IgD-negative memory B cell (primary cell): Measurements from ENCODE around the gene FAM43A. TPM values are rescaled to one million over a fixed set of nuclear protein-coding genes. Genes with fewer than 3 reads are reported as not detected.

ENCODE experiments used
- H3K27ac Mint-ChIP-seq, 3 donors: one replicate each; pipeline ENCODE4 v1.8.0; 2020 to 2022; ENCODE audit warnings: mild to moderate bottlenecking in 3 of 3, mixed read lengths in 3 of 3, moderate library complexity in 1 of 3
- H3K27me3 Mint-ChIP-seq: one replicate; pipeline ENCODE4 v1.8.0; 2021; ENCODE audit warnings: mixed read lengths
- H3K36me3 Mint-ChIP-seq: one replicate; pipeline ENCODE4 v1.8.0; 2020; ENCODE audit warnings: mild to moderate bottlenecking, mixed read lengths
- H3K4me1 Mint-ChIP-seq, 3 donors: one replicate each; pipeline ENCODE4 v1.8.0; 2020 to 2022; ENCODE audit warnings: mixed read lengths in 3 of 3, mild to moderate bottlenecking in 1 of 3
- H3K4me3 Mint-ChIP-seq, 4 donors: one replicate each; pipeline ENCODE4 v1.8.0; 2020 to 2022; ENCODE audit warnings: mild to moderate bottlenecking in 4 of 4, mixed read lengths in 4 of 4, moderate library complexity in 3 of 4
- H3K9me3 Mint-ChIP-seq, 3 donors: one replicate each; pipeline ENCODE4 v1.8.0; 2020 to 2021; ENCODE audit warnings: mixed read lengths in 3 of 3, mild to moderate bottlenecking in 1 of 3
- polyA plus RNA-seq: library from polyadenylated mRNA; unstranded; fragments of 300-500 nt; fragmentation: Illumina TruSeq; gene quantifications from one replicate; pipeline ENCODE4 v1.2.3, GENCODE V29; 2021

Gene FAM43A
- polyA plus RNA-seq: 33.1 TPM

GRCh38 chr3:194685718-194686413 lies at the start of gene FAM43A:
FAM43A (plus strand) TSS chr3:194685883; CDS start chr3:194686827, 944 bp downstream.
- H3K27ac Mint-ChIP-seq: peak within 1 kb of the TSS; percentile 94 to 99 (median 94)
- no peaks in the 10 kb centered on the region for H3K27me3 Mint-ChIP-seq
- H3K9me3 Mint-ChIP-seq: no peaks in the 10 kb centered on the region
- peak within 1 kb of the TSS; percentile 95 to 99 (median 99) for H3K4me3 Mint-ChIP-seq
- peaks cover 1% of the 10 kb centered on the region for H3K36me3 Mint-ChIP-seq
- H3K4me1 Mint-ChIP-seq: peaks cover 26 to 48% (median 43%) of the 10 kb centered on the region in 3 donors

DNA sequence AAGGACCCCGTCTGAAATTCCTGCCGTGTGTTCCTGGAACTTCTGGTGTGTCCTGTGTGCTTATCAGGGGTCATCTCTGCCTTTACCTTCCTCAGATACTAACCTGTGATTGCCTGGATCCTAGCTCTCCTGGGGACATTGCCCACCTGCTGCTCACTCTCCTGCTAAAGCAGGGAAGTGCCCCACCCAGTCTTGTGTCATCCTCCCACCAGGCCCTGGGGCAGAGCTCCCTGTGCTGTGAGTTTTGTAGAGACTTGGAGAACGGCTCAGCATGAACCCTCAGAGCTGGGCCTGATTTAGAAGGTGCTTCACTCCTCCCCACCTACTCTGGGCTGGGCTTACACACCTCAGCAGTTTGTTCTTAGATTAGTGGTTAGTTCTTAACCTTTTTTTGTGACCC lies 48.6 kb upstream of the FAM43A start:
- H3K4me3 Mint-ChIP-seq: peak overlapping the region in 2 of 4 donors; percentile 61 to 63
- no peaks in the 10 kb centered on the region for H3K9me3 Mint-ChIP-seq
- peaks cover 5 to 11% (median 8%) of the 10 kb centered on the region in 3 donors for H3K4me1 Mint-ChIP-seq
- no peak overlapping the region for H3K27ac Mint-ChIP-seq
- peaks cover 6% of the 10 kb centered on the region for H3K36me3 Mint-ChIP-seq
- H3K27me3 Mint-ChIP-seq: no peaks in the 10 kb centered on the region

GRCh38 chr3:194637541-194638400 lies 47.9 kb upstream of the FAM43A start:
- Mint-ChIP-seq H3K36me3 (peaks cover 6% of the 10 kb centered on the region), H3K4me1 (peaks cover 5 to 11% (median 8%) of the 10 kb centered on the region in 3 donors), H3K9me3 (no peaks in the 10 kb centered on the region), H3K27me3 (no peaks in the 10 kb centered on the region), H3K4me3 (peak overlapping the region in 1 of 4 donors; percentile 61), H3K27ac (no peak overlapping the region)

- Mint-ChIP-seq H3K4me1 (peaks cover 5 to 6% (median 5%) of the 10 kb centered on the region in 3 donors), H3K27ac (no peak overlapping the region)
Observed at GRCh38 chr3:194638991-194639605, 46.6 kb upstream of the FAM43A start.

GRCh38 chr3:194640829-194641228 lies 44.9 kb upstream of the FAM43A start:
- peaks cover 6% of the 10 kb centered on the region for H3K36me3 Mint-ChIP-seq

More at GRCh38 chr3:194638991-194639605, 46.6 kb upstream of the FAM43A start:
- Mint-ChIP-seq H3K27me3 (no peaks in the 10 kb centered on the region), H3K36me3 (peaks cover 6% of the 10 kb centered on the region), H3K4me3 (peak overlapping the region in 1 of 4 donors; percentile 31), H3K9me3 (no peaks in the 10 kb centered on the region)

GRCh38 chr3:194642769-194643168 lies 42.9 kb upstream of the FAM43A start:
- Mint-ChIP-seq H3K27me3 (no peaks in the 10 kb centered on the region), H3K4me1 (peaks cover 3 to 8% (median 6%) of the 10 kb centered on the region in 3 donors), H3K27ac (no peak overlapping the region), H3K4me3 (no peak overlapping the region), H3K36me3 (peaks cover 6% of the 10 kb centered on the region), H3K9me3 (no peaks in the 10 kb centered on the region)

More at GRCh38 chr3:194640829-194641228, 44.9 kb upstream of the FAM43A start:
- peaks cover 5 to 7% (median 7%) of the 10 kb centered on the region in 3 donors for H3K4me1 Mint-ChIP-seq
- H3K4me3 Mint-ChIP-seq: no peak overlapping the region
- H3K27me3 Mint-ChIP-seq: no peaks in the 10 kb centered on the region
- H3K9me3 Mint-ChIP-seq: no peaks in the 10 kb centered on the region
- no peak overlapping the region for H3K27ac Mint-ChIP-seq

DNA sequence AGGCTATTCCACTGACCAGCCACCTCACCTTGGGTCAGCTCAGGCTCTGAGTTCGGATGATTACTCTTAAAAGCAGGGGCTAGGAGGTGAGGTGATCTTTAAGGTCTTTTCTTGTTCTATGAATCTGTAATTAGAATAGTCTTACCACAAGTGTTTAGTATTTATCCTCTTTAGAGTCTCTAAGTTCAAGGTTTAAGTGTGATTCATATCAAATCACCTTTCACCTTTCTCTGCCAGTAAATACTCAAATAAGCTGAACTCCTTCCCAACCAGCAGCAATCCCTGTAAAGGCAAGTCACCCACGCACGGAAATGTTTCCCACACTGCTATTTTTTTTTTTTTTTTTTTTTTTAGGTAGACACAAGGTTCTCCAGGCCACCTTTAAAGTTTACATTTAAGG lies 37.9 kb upstream of the FAM43A start:
- H3K27ac Mint-ChIP-seq: no peak overlapping the region
- no peak overlapping the region for H3K4me3 Mint-ChIP-seq
- H3K4me1 Mint-ChIP-seq: peaks cover 3 to 8% (median 6%) of the 10 kb centered on the region in 3 donors
- no peaks in the 10 kb centered on the region for H3K9me3 Mint-ChIP-seq
- H3K27me3 Mint-ChIP-seq: no peaks in the 10 kb centered on the region
- H3K36me3 Mint-ChIP-seq: peaks cover 1% of the 10 kb centered on the region

DNA sequence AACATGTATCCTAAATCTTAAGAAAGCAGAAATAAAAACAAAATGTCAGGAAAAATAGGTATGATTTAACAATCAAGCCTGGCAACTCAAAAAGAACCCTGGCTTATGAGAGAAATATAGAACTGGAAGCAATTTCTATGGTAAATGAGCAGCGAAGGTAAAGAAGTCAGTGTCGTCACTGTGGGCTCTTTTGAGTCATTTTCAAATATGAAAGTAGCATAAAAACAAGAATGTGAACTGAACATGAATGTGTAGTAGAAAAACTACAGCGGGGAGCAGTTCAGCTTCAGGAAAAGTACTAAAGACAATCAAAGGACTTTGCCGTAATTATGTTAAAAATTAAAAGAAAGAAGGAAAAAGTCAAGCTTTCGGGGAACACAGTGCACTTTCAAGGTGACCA lies 31.2 kb upstream of the FAM43A start:
- H3K27me3 Mint-ChIP-seq: no peaks in the 10 kb centered on the region
- H3K4me1 Mint-ChIP-seq: peaks cover 0 to 9% (median 8%) of the 10 kb centered on the region in 3 donors
- no peak overlapping the region for H3K27ac Mint-ChIP-seq
- H3K9me3 Mint-ChIP-seq: no peaks in the 10 kb centered on the region
- peaks cover 11% of the 10 kb centered on the region for H3K36me3 Mint-ChIP-seq
- H3K4me3 Mint-ChIP-seq: no peak overlapping the region

GRCh38 chr3:194657439-194657838 lies 28.2 kb upstream of the FAM43A start:
- Mint-ChIP-seq H3K36me3 (peaks cover 11% of the 10 kb centered on the region), H3K4me3 (no peak overlapping the region), H3K27ac (no peak overlapping the region), H3K4me1 (peaks cover 0 to 11% (median 8%) of the 10 kb centered on the region in 3 donors), H3K9me3 (no peaks in the 10 kb centered on the region), H3K27me3 (no peaks in the 10 kb centered on the region)

- H3K4me1 Mint-ChIP-seq: peaks cover 0 to 8% (median 6%) of the 10 kb centered on the region in 3 donors
- H3K4me3 Mint-ChIP-seq: no peak overlapping the region
- no peaks in the 10 kb centered on the region for H3K27me3 Mint-ChIP-seq
- H3K9me3 Mint-ChIP-seq: no peaks in the 10 kb centered on the region
- peaks cover 7% of the 10 kb centered on the region for H3K36me3 Mint-ChIP-seq
- H3K27ac Mint-ChIP-seq: no peak overlapping the region
Observed at GRCh38 chr3:194658477-194659242, 27.0 kb upstream of the FAM43A start.

- Mint-ChIP-seq H3K27me3 (no peaks in the 10 kb centered on the region), H3K4me1 (peaks cover 0 to 5% (median 1%) of the 10 kb centered on the region in 3 donors), H3K9me3 (no peaks in the 10 kb centered on the region), H3K36me3 (peaks cover 7% of the 10 kb centered on the region), H3K4me3 (no peak overlapping the region), H3K27ac (no peak overlapping the region)
Observed at GRCh38 chr3:194659778-194660177, 25.9 kb upstream of the FAM43A start.

DNA sequence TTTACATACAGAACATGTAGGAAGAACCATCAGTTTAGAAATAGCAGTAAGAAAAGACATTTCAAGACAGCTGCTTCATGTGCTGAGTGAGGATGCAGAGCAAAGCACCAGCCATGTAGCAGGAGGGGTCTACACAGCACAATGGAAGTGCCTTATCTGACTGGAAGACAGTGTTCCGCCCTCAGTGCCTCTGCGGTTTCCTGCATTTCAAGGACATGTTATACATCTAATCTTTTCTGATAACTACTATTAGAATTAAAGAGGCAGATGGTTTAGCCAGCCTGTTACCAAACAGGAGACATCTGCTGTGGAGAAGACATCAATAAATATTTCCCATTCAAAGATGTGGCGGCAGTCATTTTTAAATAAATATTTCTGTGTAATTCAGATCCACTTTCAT lies 24.3 kb upstream of the FAM43A start:
- Mint-ChIP-seq H3K27ac (peak overlapping the region in 1 of 3 donors; percentile 69), H3K36me3 (peaks cover 11% of the 10 kb centered on the region), H3K4me1 (peaks cover 0 to 5% (median 0%) of the 10 kb centered on the region in 3 donors), H3K4me3 (no peak overlapping the region), H3K27me3 (no peaks in the 10 kb centered on the region), H3K9me3 (no peaks in the 10 kb centered on the region)

- Mint-ChIP-seq H3K27ac (no peak overlapping the region), H3K9me3 (no peaks in the 10 kb centered on the region), H3K27me3 (no peaks in the 10 kb centered on the region), H3K4me1 (peaks cover 0 to 6% (median 0%) of the 10 kb centered on the region in 3 donors), H3K36me3 (peaks cover 11% of the 10 kb centered on the region), H3K4me3 (no peak overlapping the region)
Observed at GRCh38 chr3:194661946-194662345, 23.7 kb upstream of the FAM43A start.

GRCh38 chr3:194664857-194665256 lies 20.8 kb upstream of the FAM43A start:
- peaks cover 4 to 9% (median 8%) of the 10 kb centered on the region in 3 donors for H3K4me1 Mint-ChIP-seq
- no peak overlapping the region for H3K27ac Mint-ChIP-seq
- H3K9me3 Mint-ChIP-seq: no peaks in the 10 kb centered on the region
- H3K36me3 Mint-ChIP-seq: peaks cover 4% of the 10 kb centered on the region
- no peaks in the 10 kb centered on the region for H3K27me3 Mint-ChIP-seq
- no peak overlapping the region for H3K4me3 Mint-ChIP-seq
